WTC11 (cell line): ENCODE results near the gene TFG. TPM values are rescaled to one million over a fixed set of nuclear protein-coding genes. Genes with fewer than 3 reads are reported as not detected.

Experiments
- ATAC-seq: fragments of 200-7000 bp; cut with Tn5 transposase; 2 replicates; pipeline ENCODE4 v1.10.0; 2021; ENCODE audit warnings: mild to moderate bottlenecking, moderate library complexity
- CTCF ChIA-PET: fragments of 300-600 bp; sonication (Branson Sonifier 250); formaldehyde crosslinking; loops from one replicate; lab custom pipeline; 2021; ENCODE audit warnings: antibody characterized with exemption; lab: Charles Lee
- POLR2A ChIA-PET: fragments of 350-600 bp; sonication (Branson Sonifier 250); formaldehyde crosslinking; loops from one replicate; lab custom pipeline; 2021; ENCODE audit warnings: antibody characterized with exemption; lab: Charles Lee
- DNase-seq: peaks from one replicate; pipeline ENCODE4 v3.0.0; 2021; ENCODE audit warnings: low spot score
- H3K27ac Mint-ChIP-seq: 2 replicates; pipeline ENCODE4 v1.8.0; 2021; ENCODE audit warnings: mixed read lengths
- H3K27me3 Mint-ChIP-seq: 2 replicates; pipeline ENCODE4 v1.8.0; 2021; ENCODE audit warnings: low read depth, mild to moderate bottlenecking, moderate library complexity, mixed read lengths
- H3K36me3 Mint-ChIP-seq: 2 replicates; pipeline ENCODE4 v1.8.0; 2021; ENCODE audit warnings: mixed read lengths
- H3K4me1 Mint-ChIP-seq: 2 replicates; pipeline ENCODE4 v1.8.0; 2022; ENCODE audit warnings: mixed read lengths
- H3K4me3 Mint-ChIP-seq: 2 replicates; pipeline ENCODE4 v1.8.0; 2021; ENCODE audit warnings: mild to moderate bottlenecking, moderate library complexity, mixed read lengths
- H3K9me3 Mint-ChIP-seq: 2 replicates; pipeline ENCODE4 v1.8.0; 2021; ENCODE audit warnings: mixed read lengths
- AFF4 ChIP-seq: sonication (generic); formaldehyde crosslinking; IDR thresholded peaks from 2 replicates; pipeline ENCODE4 v1.8.1; 2023; ENCODE audit warnings: mild to moderate bottlenecking, missing genetic modification reagents, borderline replicate concordance
- CREB1 ChIP-seq: sonication (generic); formaldehyde crosslinking; IDR thresholded peaks from 2 replicates; pipeline ENCODE4 v1.8.0; 2023; ENCODE audit warnings: mild to moderate bottlenecking, missing genetic modification reagents
- CTCF ChIP-seq: fragments of 200-600 bp; IDR thresholded peaks from 2 replicates; pipeline ENCODE4 v1.8.0; 2022; ENCODE audit warnings: antibody characterized with exemption
- GTF2I ChIP-seq: fragments of 250-450 bp; sonication (Bioruptor Pico); conservative IDR thresholded peaks from 2 replicates; pipeline ENCODE4 v1.4.0; 2021; ENCODE audit warnings: mild to moderate bottlenecking
- HMGA2 ChIP-seq: fragments of 250-450 bp; sonication (Bioruptor Pico); IDR thresholded peaks from 2 replicates; pipeline ENCODE4 v1.4.0; 2021; ENCODE audit warnings: mild to moderate bottlenecking, moderate library complexity
- JUN ChIP-seq: sonication (generic); formaldehyde crosslinking; IDR thresholded peaks from 2 replicates; pipeline ENCODE4 v1.8.0; 2023; ENCODE audit warnings: mild to moderate bottlenecking, missing genetic modification reagents
- MXD4 ChIP-seq: fragments of 250-450 bp; sonication (Bioruptor Pico); IDR thresholded peaks from 2 replicates; pipeline ENCODE4 v1.8.0; 2021; ENCODE audit warnings: mild to moderate bottlenecking, moderate library complexity, borderline replicate concordance
- SMAD3 ChIP-seq: sonication (generic); formaldehyde crosslinking; IDR thresholded peaks from 2 replicates; pipeline ENCODE4 v1.8.0; 2022; ENCODE audit warnings: missing genetic modification reagents, mild to moderate bottlenecking, borderline replicate concordance
- TP53 ChIP-seq: sonication (generic); formaldehyde crosslinking; IDR thresholded peaks from 2 replicates; pipeline ENCODE4 v1.8.1; 2023; ENCODE audit warnings: mild to moderate bottlenecking, missing genetic modification reagents
- ZBTB21 ChIP-seq: sonication (generic); formaldehyde crosslinking; IDR thresholded peaks from 2 replicates; pipeline ENCODE4 v1.8.1; 2023; ENCODE audit warnings: mild to moderate bottlenecking, missing genetic modification reagents, borderline replicate concordance
- ZNF263 ChIP-seq: sonication (generic); formaldehyde crosslinking; IDR thresholded peaks from 2 replicates; pipeline ENCODE4 v1.8.1; 2022; ENCODE audit warnings: low read depth, mild to moderate bottlenecking, moderate library complexity, missing genetic modification reagents
- total RNA-seq: library from RNA; stranded (reverse); gene quantifications from 3 replicates; pipeline ENCODE4 v1.2.3, GENCODE V29; 2021
- TF ChIP-seq, protein P1 (sequence below): sonication (generic); formaldehyde crosslinking; IDR thresholded peaks from 2 replicates; pipeline ENCODE4 v1.8.0; 2022; ENCODE audit warnings: mild to moderate bottlenecking, missing genetic modification reagents
- TF ChIP-seq, protein P2 (sequence below): sonication (generic); formaldehyde crosslinking; IDR thresholded peaks from 2 replicates; pipeline ENCODE4 v1.8.1; 2022; ENCODE audit warnings: low read depth, mild to moderate bottlenecking, moderate library complexity, missing genetic modification reagents, borderline replicate concordance
- TF ChIP-seq, protein P3 (sequence below): sonication (generic); formaldehyde crosslinking; IDR thresholded peaks from 2 replicates; pipeline ENCODE4 v1.8.0; 2023; ENCODE audit warnings: missing genetic modification reagents
- TF ChIP-seq, protein P4 (sequence below): fragments of 250-450 bp; sonication (Bioruptor Pico); conservative IDR thresholded peaks from 2 replicates; pipeline ENCODE4 v1.9.0; 2021; ENCODE audit warnings: mild to moderate bottlenecking
- TF ChIP-seq, protein P5 (sequence below): fragments of 250-450 bp; sonication (Bioruptor Pico); IDR thresholded peaks from 2 replicates; pipeline ENCODE4 v1.9.0; 2021; ENCODE audit warnings: mild to moderate bottlenecking

Gene TFG
- total RNA-seq, 1 experiment from 2014 or later: 64.9 TPM

DNA sequence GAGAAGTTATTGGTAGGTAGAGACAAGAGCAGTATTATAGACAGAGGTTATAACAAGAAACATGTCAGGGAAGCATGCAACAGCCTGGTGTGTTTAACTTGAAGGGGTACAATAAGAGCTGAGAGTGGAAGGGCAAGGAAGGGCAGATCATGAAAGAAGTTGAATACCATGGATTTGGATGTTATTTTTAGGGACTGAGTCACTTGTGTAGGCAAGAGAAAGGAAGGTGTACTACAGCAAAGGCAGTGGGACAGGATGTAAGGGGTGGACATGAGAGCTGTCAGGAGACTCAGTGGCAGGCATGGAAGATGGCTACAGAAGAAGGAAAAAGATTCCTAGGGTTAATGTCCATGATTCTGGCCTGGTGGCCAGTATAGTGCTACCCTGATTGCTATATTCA lies 66.4 kb downstream of the TFG start:
- no peak for ATAC-seq
- H3K9me3 Mint-ChIP-seq: peaks cover 5% of the 10 kb centered on the region; the same call in 1 of the 2 replicates
- ChIA-PET CTCF (no interaction called here), POLR2A (no interaction called here)
- no peak for TF ChIP-seq SMAD3 (CRISPR knock-in tag)
- H3K27ac Mint-ChIP-seq: no peak overlapping the region
- no peak overlapping the region for H3K4me3 Mint-ChIP-seq
- no peak for DNase-seq
- H3K4me1 Mint-ChIP-seq: peaks cover 4% of the 10 kb centered on the region; the same call in 1 of the 2 replicates
- 0 out of 2 replicates have a peak, but pooled peaks cover 3% of the 10 kb centered on the region for H3K36me3 Mint-ChIP-seq
- H3K27me3 Mint-ChIP-seq: no peaks in the 10 kb centered on the region

GRCh38 chr3:100776097-100776729 lies 66.9 kb downstream of the TFG start:
- H3K27me3 Mint-ChIP-seq: no peaks in the 10 kb centered on the region
- H3K27ac Mint-ChIP-seq: no peak overlapping the region
- ChIA-PET CTCF (interaction anchor here (0.7 to 2.1 kb wide), 15 partner anchors 8 to 606 kb away, joined by 3 to 12 read pairs (median 4); no protein-coding TSS in a partner anchor), POLR2A (no interaction called here)
- peaks cover 2% of the 10 kb centered on the region; the same call in 1 of the 2 replicates for H3K4me1 Mint-ChIP-seq
- H3K36me3 Mint-ChIP-seq: 0 out of 2 replicates have a peak, but pooled peaks cover 3% of the 10 kb centered on the region
- no peak for DNase-seq
- TF ChIP-seq CTCF (no peak), JUN (no peak), ZBTB21 (CRISPR knock-in tag) (no peak)
- TF ChIP-seq, protein P1, sequence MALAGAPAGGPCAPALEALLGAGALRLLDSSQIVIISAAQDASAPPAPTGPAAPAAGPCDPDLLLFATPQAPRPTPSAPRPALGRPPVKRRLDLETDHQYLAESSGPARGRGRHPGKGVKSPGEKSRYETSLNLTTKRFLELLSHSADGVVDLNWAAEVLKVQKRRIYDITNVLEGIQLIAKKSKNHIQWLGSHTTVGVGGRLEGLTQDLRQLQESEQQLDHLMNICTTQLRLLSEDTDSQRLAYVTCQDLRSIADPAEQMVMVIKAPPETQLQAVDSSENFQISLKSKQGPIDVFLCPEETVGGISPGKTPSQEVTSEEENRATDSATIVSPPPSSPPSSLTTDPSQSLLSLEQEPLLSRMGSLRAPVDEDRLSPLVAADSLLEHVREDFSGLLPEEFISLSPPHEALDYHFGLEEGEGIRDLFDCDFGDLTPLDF (CRISPR knock-in tag): no peak
- H3K9me3 Mint-ChIP-seq: peaks cover 5% of the 10 kb centered on the region; the same call in 1 of the 2 replicates
- no peak for ATAC-seq
- H3K4me3 Mint-ChIP-seq: no peak overlapping the region

DNA sequence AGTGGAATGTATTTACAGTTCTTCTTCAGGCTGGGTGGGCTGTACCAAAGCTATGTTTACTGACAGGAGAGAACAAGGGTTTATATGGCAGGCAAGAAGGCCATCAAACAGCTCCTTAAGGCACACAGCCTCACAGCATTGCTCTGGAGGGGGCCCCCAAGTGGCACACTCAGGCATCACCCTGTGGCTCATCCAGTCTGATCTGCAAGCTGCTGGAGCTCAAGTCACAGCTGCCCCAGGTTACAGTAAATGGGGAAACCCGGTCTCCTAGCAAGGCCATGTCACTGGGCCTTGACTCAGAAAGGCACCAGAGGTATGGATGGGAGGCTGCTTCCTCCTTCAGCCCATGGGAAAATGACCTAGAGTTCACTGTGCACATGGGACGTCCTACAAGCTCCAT lies 67.5 kb downstream of the TFG start:
- Mint-ChIP-seq H3K27me3 (no peaks in the 10 kb centered on the region), H3K27ac (no peak overlapping the region), H3K36me3 (0 out of 2 replicates have a peak, but pooled peaks cover 3% of the 10 kb centered on the region), H3K9me3 (peaks cover 5% of the 10 kb centered on the region; the same call in 1 of the 2 replicates), H3K4me1 (peaks cover 4% of the 10 kb centered on the region; the same call in 1 of the 2 replicates), H3K4me3 (no peak overlapping the region)
- CTCF ChIA-PET: interaction anchor here (0.5 to 2.1 kb wide), 19 partner anchors 8 to 1571 kb away, joined by 3 to 12 read pairs (median 3); no protein-coding TSS in a partner anchor
- ATAC-seq (peak; percentile 93), DNase-seq (peak; percentile 54)
- POLR2A ChIA-PET: no interaction called here
- TF ChIP-seq, protein P2, sequence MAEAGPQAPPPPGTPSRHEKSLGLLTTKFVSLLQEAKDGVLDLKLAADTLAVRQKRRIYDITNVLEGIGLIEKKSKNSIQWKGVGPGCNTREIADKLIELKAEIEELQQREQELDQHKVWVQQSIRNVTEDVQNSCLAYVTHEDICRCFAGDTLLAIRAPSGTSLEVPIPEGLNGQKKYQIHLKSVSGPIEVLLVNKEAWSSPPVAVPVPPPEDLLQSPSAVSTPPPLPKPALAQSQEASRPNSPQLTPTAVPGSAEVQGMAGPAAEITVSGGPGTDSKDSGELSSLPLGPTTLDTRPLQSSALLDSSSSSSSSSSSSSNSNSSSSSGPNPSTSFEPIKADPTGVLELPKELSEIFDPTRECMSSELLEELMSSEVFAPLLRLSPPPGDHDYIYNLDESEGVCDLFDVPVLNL (CRISPR knock-in tag): no peak
- TF ChIP-seq, protein P3, sequence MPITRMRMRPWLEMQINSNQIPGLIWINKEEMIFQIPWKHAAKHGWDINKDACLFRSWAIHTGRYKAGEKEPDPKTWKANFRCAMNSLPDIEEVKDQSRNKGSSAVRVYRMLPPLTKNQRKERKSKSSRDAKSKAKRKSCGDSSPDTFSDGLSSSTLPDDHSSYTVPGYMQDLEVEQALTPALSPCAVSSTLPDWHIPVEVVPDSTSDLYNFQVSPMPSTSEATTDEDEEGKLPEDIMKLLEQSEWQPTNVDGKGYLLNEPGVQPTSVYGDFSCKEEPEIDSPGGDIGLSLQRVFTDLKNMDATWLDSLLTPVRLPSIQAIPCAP (CRISPR knock-in tag): no peak
- TF ChIP-seq AFF4 (no peak), TP53 (no peak), CREB1 (CRISPR knock-in tag) (no peak), ZBTB21 (CRISPR knock-in tag) (no peak), GTF2I (no peak), ZNF263 (CRISPR knock-in tag) (no peak), MXD4 (CRISPR knock-in tag) (no peak), HMGA2 (no peak)
- TF ChIP-seq, protein P4, sequence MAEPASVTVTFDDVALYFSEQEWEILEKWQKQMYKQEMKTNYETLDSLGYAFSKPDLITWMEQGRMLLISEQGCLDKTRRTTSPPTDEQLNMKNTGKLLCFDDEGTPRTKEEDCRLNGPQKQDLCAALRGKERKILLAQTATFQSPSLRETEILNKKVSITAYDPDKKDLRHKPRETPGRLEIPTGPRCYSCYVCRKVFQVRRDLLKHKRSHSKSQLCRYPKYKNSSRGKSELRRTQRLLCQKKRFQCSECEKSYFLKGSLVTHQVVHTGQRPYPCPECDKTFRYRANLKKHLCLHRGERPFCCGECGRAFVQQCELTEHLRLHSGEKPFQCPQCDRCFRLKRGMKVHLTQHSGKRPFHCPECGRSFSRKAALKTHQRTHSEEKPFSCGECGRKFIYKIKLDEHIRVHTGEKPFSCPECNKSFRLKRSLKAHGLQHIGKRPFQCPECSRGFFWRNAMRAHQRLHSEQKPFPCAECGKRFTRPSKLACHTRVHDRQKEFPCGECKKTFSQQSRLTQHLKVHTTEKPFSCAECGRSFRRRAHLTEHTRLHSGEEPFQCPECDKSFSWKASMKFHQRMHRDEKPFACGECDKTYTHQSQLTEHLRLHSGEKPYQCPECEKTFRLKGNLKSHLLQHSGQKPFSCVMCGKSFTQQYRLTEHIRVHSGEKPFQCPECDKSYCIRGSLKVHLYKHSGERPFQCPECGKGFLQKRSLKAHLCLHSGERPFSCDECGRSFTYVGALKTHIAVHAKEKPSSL (CRISPR knock-in tag): no peak
- TF ChIP-seq, protein P5, sequence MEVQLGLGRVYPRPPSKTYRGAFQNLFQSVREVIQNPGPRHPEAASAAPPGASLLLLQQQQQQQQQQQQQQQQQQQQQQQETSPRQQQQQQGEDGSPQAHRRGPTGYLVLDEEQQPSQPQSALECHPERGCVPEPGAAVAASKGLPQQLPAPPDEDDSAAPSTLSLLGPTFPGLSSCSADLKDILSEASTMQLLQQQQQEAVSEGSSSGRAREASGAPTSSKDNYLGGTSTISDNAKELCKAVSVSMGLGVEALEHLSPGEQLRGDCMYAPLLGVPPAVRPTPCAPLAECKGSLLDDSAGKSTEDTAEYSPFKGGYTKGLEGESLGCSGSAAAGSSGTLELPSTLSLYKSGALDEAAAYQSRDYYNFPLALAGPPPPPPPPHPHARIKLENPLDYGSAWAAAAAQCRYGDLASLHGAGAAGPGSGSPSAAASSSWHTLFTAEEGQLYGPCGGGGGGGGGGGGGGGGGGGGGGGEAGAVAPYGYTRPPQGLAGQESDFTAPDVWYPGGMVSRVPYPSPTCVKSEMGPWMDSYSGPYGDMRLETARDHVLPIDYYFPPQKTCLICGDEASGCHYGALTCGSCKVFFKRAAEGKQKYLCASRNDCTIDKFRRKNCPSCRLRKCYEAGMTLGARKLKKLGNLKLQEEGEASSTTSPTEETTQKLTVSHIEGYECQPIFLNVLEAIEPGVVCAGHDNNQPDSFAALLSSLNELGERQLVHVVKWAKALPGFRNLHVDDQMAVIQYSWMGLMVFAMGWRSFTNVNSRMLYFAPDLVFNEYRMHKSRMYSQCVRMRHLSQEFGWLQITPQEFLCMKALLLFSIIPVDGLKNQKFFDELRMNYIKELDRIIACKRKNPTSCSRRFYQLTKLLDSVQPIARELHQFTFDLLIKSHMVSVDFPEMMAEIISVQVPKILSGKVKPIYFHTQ (CRISPR knock-in tag): no peak
